ENCODE measurements around the gene ZNF853.

- no peak for TF ChIP-seq CTCF (IDR thresholded peaks at IDR 0.05)
- no peak for TF ChIP-seq SIN3A (IDR thresholded peaks at IDR 0.05; ENCODE audit: borderline replicate concordance, insufficient read depth, low read depth, low read length)
- TF ChIP-seq POLR2AphosphoS5 (IDR thresholded peaks at IDR 0.05; ENCODE audit: low read depth, low read length) = no peak
Observed at GRCh38 chr7:6652446-6653011, 37.1 kb downstream of the ZNF853 start.
